ENCODE results near the gene ACP4.

Gene ACP4

DNA sequence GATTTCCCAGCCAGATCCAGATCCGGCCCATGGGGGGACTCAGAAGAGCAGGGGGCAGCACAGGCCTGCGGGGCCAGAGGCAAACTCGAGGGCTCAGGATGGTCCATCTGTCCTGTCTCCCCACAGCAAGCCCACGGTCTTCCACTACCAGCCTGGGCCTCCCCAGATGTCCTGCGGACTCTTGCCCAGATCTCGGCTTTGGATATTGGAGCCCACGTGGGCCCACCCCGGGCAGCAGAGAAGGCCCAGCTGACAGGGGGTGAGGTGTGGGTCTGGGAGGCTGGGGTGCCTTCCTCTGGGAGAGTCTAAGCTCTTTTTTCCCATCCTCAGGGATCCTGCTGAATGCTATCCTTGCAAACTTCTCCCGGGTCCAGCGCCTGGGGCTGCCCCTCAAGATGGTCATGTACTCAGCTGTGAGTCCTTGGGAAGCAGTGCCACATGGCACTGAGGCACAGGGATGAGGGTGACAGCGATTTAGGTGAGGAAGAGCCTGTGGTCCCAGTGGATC is 3.4 kb downstream of the ACP4 start:
- H3K36me3 ChIP-seq (replicated peaks in 1 of 2; ENCODE audit: control insufficient read depth in 2 of 2, insufficient read depth in 2 of 2, low read length in 2 of 2), result peaks cover 27 to 37% of the 10 kb centered on the region in 2 donors

DNA sequence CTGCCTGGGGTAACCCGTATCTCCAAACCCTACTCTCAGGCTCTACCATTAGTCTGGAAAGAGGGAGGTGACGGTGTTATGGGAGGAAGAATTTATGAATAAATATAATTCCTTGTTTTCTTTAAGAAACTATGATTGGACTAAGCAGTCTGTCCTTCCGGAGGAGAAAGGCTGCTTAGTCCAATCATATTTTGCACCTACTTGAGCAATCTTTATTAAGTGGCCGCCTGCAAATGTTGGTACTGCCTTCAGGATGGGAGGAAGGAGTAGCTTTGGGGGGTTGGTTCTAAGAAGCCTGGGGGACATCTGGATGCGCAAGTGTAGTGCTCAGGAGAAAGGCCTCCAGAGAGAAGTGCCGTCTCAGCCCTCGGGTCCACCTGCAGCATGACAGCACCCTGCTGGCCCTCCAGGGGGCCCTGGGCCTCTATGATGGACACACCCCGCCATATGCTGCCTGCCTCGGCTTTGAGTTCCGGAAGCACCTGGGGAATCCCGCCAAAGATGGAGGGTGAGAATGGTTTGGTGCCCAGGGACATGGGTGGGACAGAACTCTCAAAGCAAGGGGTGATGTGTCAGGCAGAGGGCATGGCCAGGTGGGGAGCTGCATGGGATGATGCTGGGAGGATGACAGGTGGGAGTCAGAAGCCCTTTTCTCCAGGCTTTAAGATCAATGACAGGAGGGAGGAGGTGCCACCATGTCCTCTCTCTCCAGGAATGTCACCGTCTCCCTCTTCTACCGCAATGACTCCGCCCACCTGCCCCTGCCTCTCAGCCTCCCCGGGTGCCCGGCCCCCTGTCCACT is 4.1 kb downstream of the ACP4 start:
- no peak overlapping the region for H4K8ac ChIP-seq (ENCODE audit: low read depth, low read length)
- H3K14ac ChIP-seq (ENCODE audit: low read length), result no peak overlapping the region
- H3K18ac ChIP-seq (ENCODE audit: low read length), result peak overlapping the region; percentile 9
- peak overlapping the region; percentile 71 for H3K23ac ChIP-seq (ENCODE audit: low read depth, low read length, poor library complexity)
- no peaks in the 10 kb centered on the region for H3K27me3 ChIP-seq (ENCODE audit: control insufficient read depth in 3 of 3, insufficient read depth in 3 of 3, low read depth in 1 of 3, low read length in 3 of 3)
- no peak overlapping the region for H4K91ac ChIP-seq (ENCODE audit: low read depth, low read length, poor library complexity)
- peaks cover 32 to 44% of the 10 kb centered on the region in 2 donors for H3K36me3 ChIP-seq (replicated peaks in 1 of 2; ENCODE audit: control insufficient read depth in 2 of 2, insufficient read depth in 2 of 2, low read length in 2 of 2)
- H3K4me3 ChIP-seq (ENCODE audit: low read length in 2 of 2), result no peak overlapping the region
- H2AK5ac ChIP-seq (ENCODE audit: low read depth, low read length), result no peak overlapping the region
- H2BK120ac ChIP-seq (ENCODE audit: low read depth, low read length), result no peak overlapping the region
- peaks cover 6% of the 10 kb centered on the region for H3K79me1 ChIP-seq (ENCODE audit: low read depth, low read length)
- H3K27ac ChIP-seq (replicated peaks; ENCODE audit: low read length), result no peak overlapping the region
- H3K4me1 ChIP-seq (ENCODE audit: control insufficient read depth in 2 of 2, insufficient read depth in 1 of 2, low read depth in 1 of 2, low read length in 2 of 2), result peaks cover 0 to 5% of the 10 kb centered on the region in 2 donors
- no peak overlapping the region for H2BK12ac ChIP-seq (ENCODE audit: low read length)
- no peak overlapping the region for H2AFZ ChIP-seq (ENCODE audit: low read length)
- peaks cover 0 to 2% of the 10 kb centered on the region in 2 donors for H3K9me3 ChIP-seq (replicated peaks in 1 of 2; ENCODE audit: control insufficient read depth in 2 of 2, insufficient read depth in 1 of 2, low read depth in 1 of 2, low read length in 2 of 2)
- no peak overlapping the region for H3K4me2 ChIP-seq (ENCODE audit: insufficient read depth, low read length, poor library complexity, severe bottlenecking)
- no peak overlapping the region for H2BK15ac ChIP-seq (ENCODE audit: low read length)
- no peak overlapping the region for H2BK5ac ChIP-seq (ENCODE audit: low read length)
- no peak for DNase-seq (ENCODE audit: low spot score)
- H3K4ac ChIP-seq (ENCODE audit: low read length), result no peak overlapping the region
- 100% methylated on average over 1 of the region's 16 CpGs; no CpG with 5 or more reads in 1 of the 2 donors for WGBS, 2 donors (ENCODE audit: extremely low coverage in 2 of 2, insufficient read length in 2 of 2, insufficient replicate concordance in 1 of 2)
- peak overlapping the region; percentile 66 for H3K9ac ChIP-seq (ENCODE audit: low read depth, low read length, poor library complexity)

More for the DNA sequence above, 3.4 kb downstream of the ACP4 start:
- no peak overlapping the region for H2AK5ac ChIP-seq (ENCODE audit: low read depth, low read length)
- H3K23ac ChIP-seq (ENCODE audit: low read depth, low read length, poor library complexity), result peak overlapping the region; percentile 58
- no peak overlapping the region for H2AFZ ChIP-seq (ENCODE audit: low read length)
- H3K9me3 ChIP-seq (replicated peaks in 1 of 2; ENCODE audit: control insufficient read depth in 2 of 2, insufficient read depth in 1 of 2, low read depth in 1 of 2, low read length in 2 of 2), result peaks cover 0 to 2% of the 10 kb centered on the region in 2 donors
- no peak overlapping the region for H2BK120ac ChIP-seq (ENCODE audit: low read depth, low read length)
- no peak overlapping the region for H2BK5ac ChIP-seq (ENCODE audit: low read length)
- H3K4me3 ChIP-seq (ENCODE audit: low read length in 2 of 2), result no peak overlapping the region
- WGBS, 2 donors (ENCODE audit: extremely low coverage in 2 of 2, insufficient read length in 2 of 2, insufficient replicate concordance in 1 of 2), result no CpG with 5 or more reads among the region's 11 CpGs
- H3K18ac ChIP-seq (ENCODE audit: low read length), result peak overlapping the region; percentile 60
- H4K91ac ChIP-seq (ENCODE audit: low read depth, low read length, poor library complexity), result no peak overlapping the region
- no peak overlapping the region for H4K8ac ChIP-seq (ENCODE audit: low read depth, low read length)
- H3K14ac ChIP-seq (ENCODE audit: low read length), result peak overlapping the region; percentile 44
- H3K4me2 ChIP-seq (ENCODE audit: insufficient read depth, low read length, poor library complexity, severe bottlenecking), result no peak overlapping the region
- H3K9ac ChIP-seq (ENCODE audit: low read depth, low read length, poor library complexity), result no peak overlapping the region
- H3K27ac ChIP-seq (replicated peaks; ENCODE audit: low read length), result no peak overlapping the region
- no peak overlapping the region for H2BK15ac ChIP-seq (ENCODE audit: low read length)
- peaks cover 4% of the 10 kb centered on the region for H3K79me1 ChIP-seq (ENCODE audit: low read depth, low read length)
- H3K4me1 ChIP-seq (ENCODE audit: control insufficient read depth in 2 of 2, insufficient read depth in 1 of 2, low read depth in 1 of 2, low read length in 2 of 2), result peaks cover 0 to 5% of the 10 kb centered on the region in 2 donors
- no peaks in the 10 kb centered on the region for H3K27me3 ChIP-seq (ENCODE audit: control insufficient read depth in 3 of 3, insufficient read depth in 3 of 3, low read depth in 1 of 3, low read length in 3 of 3)
- no peak overlapping the region for H2BK12ac ChIP-seq (ENCODE audit: low read length)
- DNase-seq (ENCODE audit: low spot score), result no peak
- no peak overlapping the region for H3K4ac ChIP-seq (ENCODE audit: low read length)

- no CpG with 5 or more reads among the region's 18 CpGs for WGBS, 2 donors (ENCODE audit: extremely low coverage in 2 of 2, insufficient read length in 2 of 2, insufficient replicate concordance in 1 of 2)
- Histone ChIP-seq H3K14ac (ENCODE audit: low read length) (no peak overlapping the region), H3K4me1 (ENCODE audit: control insufficient read depth in 2 of 2, insufficient read depth in 1 of 2, low read depth in 1 of 2, low read length in 2 of 2) (peaks cover 0 to 5% of the 10 kb centered on the region in 2 donors), H2BK12ac (ENCODE audit: low read length) (no peak overlapping the region), H3K9ac (ENCODE audit: low read depth, low read length, poor library complexity) (peak overlapping the region; percentile 66), H3K27ac (replicated peaks; ENCODE audit: low read length) (peak overlapping the region; percentile 55), H4K91ac (ENCODE audit: low read depth, low read length, poor library complexity) (no peak overlapping the region), H2AFZ (ENCODE audit: low read length) (no peak overlapping the region), H3K23ac (ENCODE audit: low read depth, low read length, poor library complexity) (peak overlapping the region; percentile 71), H3K4ac (ENCODE audit: low read length) (no peak overlapping the region), H2AK5ac (ENCODE audit: low read depth, low read length) (no peak overlapping the region), H3K18ac (ENCODE audit: low read length) (peak overlapping the region; percentile 16), H3K9me3 (replicated peaks in 1 of 2; ENCODE audit: control insufficient read depth in 2 of 2, insufficient read depth in 1 of 2, low read depth in 1 of 2, low read length in 2 of 2) (peaks cover 0 to 2% of the 10 kb centered on the region in 2 donors), H3K4me3 (ENCODE audit: low read length in 2 of 2) (no peak overlapping the region), H3K79me1 (ENCODE audit: low read depth, low read length) (peaks cover 6% of the 10 kb centered on the region), H2BK120ac (ENCODE audit: low read depth, low read length) (no peak overlapping the region), H3K36me3 (replicated peaks in 1 of 2; ENCODE audit: control insufficient read depth in 2 of 2, insufficient read depth in 2 of 2, low read length in 2 of 2) (peaks cover 38 to 52% of the 10 kb centered on the region in 2 donors), H3K27me3 (ENCODE audit: control insufficient read depth in 3 of 3, insufficient read depth in 3 of 3, low read depth in 1 of 3, low read length in 3 of 3) (no peaks in the 10 kb centered on the region), H4K8ac (ENCODE audit: low read depth, low read length) (no peak overlapping the region), H2BK15ac (ENCODE audit: low read length) (no peak overlapping the region), H2BK5ac (ENCODE audit: low read length) (no peak overlapping the region), H3K4me2 (ENCODE audit: insufficient read depth, low read length, poor library complexity, severe bottlenecking) (no peak overlapping the region)
- no peak for DNase-seq (ENCODE audit: low spot score)
Measured at GRCh38 chr19:50794876-50795663, 4.9 kb downstream of the ACP4 start.

- Histone ChIP-seq H3K9ac (ENCODE audit: low read depth, low read length, poor library complexity) (no peak overlapping the region), H3K9me3 (replicated peaks in 1 of 2; ENCODE audit: control insufficient read depth in 2 of 2, insufficient read depth in 1 of 2, low read depth in 1 of 2, low read length in 2 of 2) (peaks cover 0 to 2% of the 10 kb centered on the region in 2 donors), H3K79me1 (ENCODE audit: low read depth, low read length) (peaks cover 6% of the 10 kb centered on the region), H3K36me3 (replicated peaks in 1 of 2; ENCODE audit: control insufficient read depth in 2 of 2, insufficient read depth in 2 of 2, low read length in 2 of 2) (peaks cover 40 to 58% of the 10 kb centered on the region in 2 donors), H3K18ac (ENCODE audit: low read length) (no peak overlapping the region), H2BK15ac (ENCODE audit: low read length) (no peak overlapping the region), H2AFZ (ENCODE audit: low read length) (no peak overlapping the region), H3K4ac (ENCODE audit: low read length) (no peak overlapping the region), H2AK5ac (ENCODE audit: low read depth, low read length) (no peak overlapping the region), H3K4me2 (ENCODE audit: insufficient read depth, low read length, poor library complexity, severe bottlenecking) (no peak overlapping the region), H3K27me3 (ENCODE audit: control insufficient read depth in 3 of 3, insufficient read depth in 3 of 3, low read depth in 1 of 3, low read length in 3 of 3) (no peaks in the 10 kb centered on the region), H3K4me3 (ENCODE audit: low read length in 2 of 2) (no peak overlapping the region), H4K91ac (ENCODE audit: low read depth, low read length, poor library complexity) (no peak overlapping the region), H2BK120ac (ENCODE audit: low read depth, low read length) (no peak overlapping the region), H3K14ac (ENCODE audit: low read length) (no peak overlapping the region), H2BK12ac (ENCODE audit: low read length) (no peak overlapping the region), H3K4me1 (ENCODE audit: control insufficient read depth in 2 of 2, insufficient read depth in 1 of 2, low read depth in 1 of 2, low read length in 2 of 2) (peaks cover 0 to 5% of the 10 kb centered on the region in 2 donors), H3K23ac (ENCODE audit: low read depth, low read length, poor library complexity) (peak overlapping the region; percentile 8), H2BK5ac (ENCODE audit: low read length) (no peak overlapping the region), H4K8ac (ENCODE audit: low read depth, low read length) (no peak overlapping the region), H3K27ac (replicated peaks; ENCODE audit: low read length) (no peak overlapping the region)
- WGBS, 2 donors (ENCODE audit: extremely low coverage in 2 of 2, insufficient read length in 2 of 2, insufficient replicate concordance in 1 of 2), result no CpG with 5 or more reads among the region's 4 CpGs
- DNase-seq (ENCODE audit: low spot score), result no peak
Measured at GRCh38 chr19:50795664-50796073, 5.5 kb downstream of the ACP4 start.

Data from neuronal stem cell (in vitro differentiated cells).